HG02938 (cell line): Measurements from ENCODE around the gene CFAP20DC.
"Not testable (repeated sequence)": the region's sequence is repeated elsewhere in the genome, so short reads cannot be mapped to it uniquely, and the experiment has no call there.

Experiments used
- ATAC-seq: cut with Tn5 transposase; IDR thresholded peaks from one replicate; pipeline ENCODE4 v1.9.1; 2021; ENCODE audit warnings: mild to moderate bottlenecking, moderate library complexity; ENCODE audit not compliant: unreplicated experiment

CFAP20DC gene

DNA sequence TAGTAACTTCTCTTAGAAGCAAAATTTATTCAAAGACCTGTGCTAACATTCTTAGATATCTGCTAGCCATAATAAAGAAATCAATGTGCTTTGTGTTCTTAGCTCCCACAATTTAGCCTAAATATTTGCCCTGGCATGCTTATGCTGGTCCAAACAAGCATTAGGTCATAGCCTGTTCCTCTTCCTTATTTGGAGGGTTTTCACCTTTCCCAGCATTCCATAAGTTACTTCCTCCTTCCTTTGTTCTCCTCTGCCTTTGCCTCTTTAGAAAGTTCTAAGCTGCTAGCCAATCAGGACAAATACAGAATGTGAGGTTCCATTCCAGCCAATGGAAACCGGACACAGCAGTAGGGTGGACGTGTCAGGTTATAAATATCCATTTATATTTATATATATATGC, 345.5 kb downstream of the CFAP20DC start:
- ATAC-seq: not testable (repeated sequence)

DNA sequence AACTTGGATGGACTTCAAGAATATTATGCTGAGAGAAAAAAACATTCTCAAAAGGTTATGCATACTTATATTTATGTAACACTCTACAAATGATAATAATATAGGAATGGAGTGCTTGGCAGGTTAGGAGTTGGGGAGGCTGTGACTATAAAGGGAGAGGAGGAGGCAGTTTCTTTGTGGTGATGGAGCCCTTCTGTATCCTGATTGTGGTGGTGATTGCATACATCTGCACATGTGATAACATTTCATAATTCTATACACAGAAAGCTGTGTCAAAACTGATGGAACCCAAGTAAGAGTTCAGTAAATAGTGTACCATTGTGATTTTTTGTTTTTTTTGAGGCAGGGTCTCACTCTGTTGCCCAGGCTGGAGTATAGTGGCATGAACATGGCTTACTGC, 351.6 kb downstream of the CFAP20DC start:
- ATAC-seq: no peak

DNA sequence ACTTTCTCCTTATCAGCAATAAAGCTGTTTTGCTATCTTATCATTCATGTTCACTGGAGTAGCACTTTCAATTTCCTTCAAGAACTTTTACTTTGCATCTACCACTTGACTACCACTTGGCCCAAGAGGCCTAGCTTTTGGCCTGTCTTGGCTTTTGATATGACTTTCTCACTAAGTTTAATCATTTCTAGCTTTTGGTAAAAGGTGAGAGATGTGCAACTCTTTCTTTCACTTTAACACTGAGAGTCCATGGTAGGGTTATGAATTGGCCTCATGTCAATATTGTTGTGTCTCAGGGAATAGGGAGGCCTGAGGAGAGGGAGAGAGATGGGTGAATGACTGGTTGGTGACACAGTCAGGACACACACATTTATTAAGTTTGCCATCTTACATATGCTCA, 352.3 kb downstream of the CFAP20DC start:
- peak; percentile 71 for ATAC-seq

DNA sequence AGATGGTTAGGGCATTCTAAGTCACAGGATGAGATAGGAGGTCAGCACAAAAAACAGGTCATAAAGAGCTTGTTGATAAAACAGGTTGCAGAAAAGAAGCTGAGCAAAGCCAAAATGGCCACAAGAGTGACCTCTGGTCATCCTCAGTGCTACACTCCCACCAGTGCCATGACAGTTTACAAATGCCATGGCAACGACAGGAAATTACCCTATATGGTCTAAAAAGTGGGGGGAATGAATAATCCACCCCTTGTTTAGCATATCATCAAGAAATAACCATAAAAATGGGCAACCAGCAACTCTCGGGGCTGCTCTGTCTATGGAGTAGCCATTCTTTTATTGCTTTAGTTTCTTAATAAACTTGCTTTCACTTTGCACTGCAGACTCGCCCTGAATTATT, 353.0 kb downstream of the CFAP20DC start:
- not testable (repeated sequence) for ATAC-seq

DNA sequence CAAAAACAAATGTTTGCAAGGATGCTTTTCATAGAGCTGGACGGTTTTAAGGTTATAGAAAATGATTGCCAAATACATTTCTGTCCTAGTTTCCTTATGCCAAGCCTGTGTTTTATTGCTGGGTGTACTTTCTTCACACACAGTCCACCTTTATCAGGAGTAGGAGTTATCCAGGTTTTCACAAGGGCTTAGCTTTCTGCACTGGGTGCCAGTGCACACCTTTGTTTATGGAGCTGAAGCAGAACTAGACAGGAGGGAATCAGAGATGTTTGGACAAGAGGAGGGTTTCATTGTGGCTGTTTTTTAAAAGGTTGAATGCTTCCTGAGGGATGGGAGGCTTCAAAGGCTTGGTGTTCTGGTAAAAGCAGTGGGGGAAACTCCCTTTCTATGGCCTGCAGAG, 353.7 kb downstream of the CFAP20DC start:
- ATAC-seq: no peak

DNA sequence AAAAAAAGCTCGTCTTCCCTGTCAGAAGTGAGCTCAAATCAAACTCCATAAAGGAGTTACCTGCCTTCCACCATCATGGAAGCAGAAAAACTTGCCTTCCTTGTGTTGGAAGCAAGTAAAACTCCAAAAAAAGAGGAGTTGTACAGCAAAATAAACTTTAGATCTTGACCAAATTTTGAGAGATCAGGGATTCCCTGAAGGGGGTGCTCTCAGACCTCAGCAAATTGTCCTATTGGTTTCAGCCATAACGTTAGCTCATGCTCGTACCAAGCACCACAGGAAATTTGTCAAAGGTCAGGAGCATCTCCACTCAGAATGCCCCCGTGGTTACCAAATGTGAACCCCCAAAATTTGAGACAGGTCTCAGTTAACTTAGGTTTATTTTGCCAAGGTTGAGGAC, 354.5 kb downstream of the CFAP20DC start:
- ATAC-seq: not testable (repeated sequence)

DNA sequence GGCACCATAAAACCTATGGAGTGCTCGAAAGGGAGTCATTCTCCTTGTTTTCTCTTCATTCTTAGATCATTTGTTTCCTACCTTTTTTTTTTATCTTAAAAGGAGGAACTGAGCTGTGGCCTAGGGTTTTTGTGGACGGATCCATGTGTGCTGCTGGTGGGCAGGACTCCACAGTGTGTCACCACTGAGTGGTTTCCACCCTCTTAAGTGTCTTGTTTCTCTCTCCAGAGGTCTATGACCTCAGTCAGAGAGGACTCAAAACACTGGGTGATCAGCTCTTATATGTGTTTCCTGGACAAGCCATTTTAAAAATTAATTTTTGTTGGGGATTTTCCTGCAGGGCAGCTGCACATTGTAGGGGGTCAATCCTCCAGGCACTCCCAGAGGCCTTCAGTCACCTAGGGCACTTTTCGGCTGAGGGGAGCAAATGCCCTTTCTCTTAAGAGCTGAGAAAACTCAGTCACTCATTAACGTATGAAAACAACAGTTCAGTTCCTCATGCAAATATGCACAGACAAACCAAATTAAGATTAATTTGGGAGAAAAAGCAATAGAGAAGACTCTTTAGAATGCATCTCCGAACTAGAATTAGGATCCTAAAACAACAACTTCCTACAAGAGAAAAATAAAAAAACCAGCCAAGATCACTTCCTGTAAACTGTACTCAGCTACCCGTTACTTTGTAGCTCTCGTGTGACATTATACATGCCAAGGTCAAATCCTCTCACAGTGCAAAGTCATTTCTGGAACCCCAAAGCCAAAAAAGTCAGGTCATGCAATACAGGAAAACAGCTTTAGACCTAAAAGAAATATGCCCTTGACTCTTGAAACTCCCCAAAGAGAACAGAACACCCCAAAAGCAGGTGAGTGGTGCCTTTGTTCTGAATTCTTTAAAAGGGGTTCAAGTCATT, 355.6 kb downstream of the CFAP20DC start:
- ATAC-seq: peak; percentile 64

DNA sequence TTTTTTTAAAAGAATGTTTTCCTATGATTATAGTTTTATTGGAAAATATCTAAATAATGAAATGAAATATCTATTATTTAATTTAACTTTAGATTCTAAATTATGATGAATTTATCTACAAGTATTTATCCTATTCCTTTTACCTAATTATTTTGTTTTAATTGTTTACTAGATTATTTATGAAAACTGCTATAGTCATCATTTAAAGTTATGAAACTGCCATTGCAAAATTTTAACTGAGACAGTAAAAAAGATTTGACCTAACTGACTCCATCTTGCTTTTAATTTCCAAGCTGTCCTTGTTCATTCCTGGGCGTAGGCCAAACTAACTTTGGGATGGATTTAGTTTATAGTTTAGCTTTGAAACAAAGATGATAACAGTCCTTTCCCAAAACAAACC, 357.3 kb downstream of the CFAP20DC start:
- ATAC-seq: no peak
